Mucosa of rectum (tissue), 2 donors: ENCODE data around the gene RGS12.
"Not testable (repeated sequence)": the region's sequence is repeated elsewhere in the genome, so short reads cannot be mapped to it uniquely, and the experiment has no call there.

Experiments used
- H3K27ac ChIP-seq, 2 donors: one replicate each; pipeline ENCODE4 v1.7.0; 2013; ENCODE audit warnings: inconsistent platforms in 2 of 2, low read depth in 2 of 2, low read length in 2 of 2
- H3K27me3 ChIP-seq, 2 donors: one replicate each; pipeline ENCODE4 v1.7.0; 2013; ENCODE audit warnings: low read length in 2 of 2; ENCODE audit not compliant: control insufficient read depth in 2 of 2, insufficient read depth in 2 of 2
- H3K36me3 ChIP-seq, 2 donors: one replicate each; pipeline ENCODE4 v1.7.0; 2013; ENCODE audit warnings: low read length in 2 of 2; ENCODE audit not compliant: control insufficient read depth in 2 of 2, insufficient read depth in 2 of 2
- H3K4me1 ChIP-seq, 2 donors: one replicate each; pipeline ENCODE4 v1.7.0; 2013; ENCODE audit warnings: low read length in 2 of 2, mild to moderate bottlenecking in 1 of 2; ENCODE audit not compliant: control insufficient read depth in 2 of 2, insufficient read depth in 2 of 2
- H3K4me3 ChIP-seq, 2 donors: one replicate each; pipeline ENCODE4 v1.7.0; 2013; ENCODE audit warnings: low read length in 2 of 2
- H3K9ac ChIP-seq, 2 donors: one replicate each; pipeline ENCODE4 v1.7.0; 2013; ENCODE audit warnings: low read length in 2 of 2, low read depth in 1 of 2, mild to moderate bottlenecking in 1 of 2
- H3K9me3 ChIP-seq, 2 donors: one replicate each; pipeline ENCODE4 v1.7.0; 2013; ENCODE audit warnings: low read length in 2 of 2; ENCODE audit not compliant: control insufficient read depth in 2 of 2
- donor health status: healthy.
- donor health status: Normal muscosa, but diverticular disease.

RGS12 gene

GRCh38 chr4:3300882-3301281, 8.1 kb downstream of the RGS12 start:
- H3K9me3 ChIP-seq, H3K36me3 ChIP-seq, H3K27me3 ChIP-seq, H3K9ac ChIP-seq, H3K27ac ChIP-seq, H3K4me3 ChIP-seq, H3K4me1 ChIP-seq: not testable (repeated sequence)

- Histone ChIP-seq H3K4me3 (no peak overlapping the region), H3K27ac (no peak overlapping the region), H3K9me3 (no peaks in the 10 kb centered on the region), H3K4me1 (peaks cover 3 to 9% of the 10 kb centered on the region in 2 donors), H3K27me3 (no peaks in the 10 kb centered on the region), H3K36me3 (no peaks in the 10 kb centered on the region), H3K9ac (no peak overlapping the region)
Observed at GRCh38 chr4:3301450-3302172, 8.8 kb downstream of the RGS12 start.

- Histone ChIP-seq H3K27me3 (no peaks in the 10 kb centered on the region), H3K36me3 (no peaks in the 10 kb centered on the region), H3K27ac (no peak overlapping the region), H3K4me3 (no peak overlapping the region), H3K4me1 (peaks cover 3 to 9% of the 10 kb centered on the region in 2 donors), H3K9me3 (no peaks in the 10 kb centered on the region), H3K9ac (no peak overlapping the region)
Observed at GRCh38 chr4:3302173-3302785, 9.5 kb downstream of the RGS12 start.

GRCh38 chr4:3302786-3303564, 10.2 kb downstream of the RGS12 start:
- Histone ChIP-seq H3K4me3 (no peak overlapping the region), H3K4me1 (peaks cover 3 to 9% of the 10 kb centered on the region in 2 donors), H3K9ac (no peak overlapping the region), H3K36me3 (no peaks in the 10 kb centered on the region), H3K27ac (no peak overlapping the region), H3K9me3 (no peaks in the 10 kb centered on the region), H3K27me3 (no peaks in the 10 kb centered on the region)

- Histone ChIP-seq H3K9me3 (no peaks in the 10 kb centered on the region), H3K36me3 (no peaks in the 10 kb centered on the region), H3K27ac (no peak overlapping the region), H3K4me3 (no peak overlapping the region), H3K27me3 (no peaks in the 10 kb centered on the region), H3K9ac (no peak overlapping the region), H3K4me1 (peaks cover 3 to 9% of the 10 kb centered on the region in 2 donors)
Observed at GRCh38 chr4:3303565-3303824, 10.7 kb downstream of the RGS12 start.

GRCh38 chr4:3303923-3304710, 11.3 kb downstream of the RGS12 start:
- Histone ChIP-seq H3K27ac (no peak overlapping the region), H3K27me3 (no peaks in the 10 kb centered on the region), H3K9ac (no peak overlapping the region), H3K36me3 (no peaks in the 10 kb centered on the region), H3K9me3 (no peaks in the 10 kb centered on the region), H3K4me1 (peaks cover 3 to 9% of the 10 kb centered on the region in 2 donors), H3K4me3 (peak overlapping the region in 1 of 2 donors; percentile 43)

- Histone ChIP-seq H3K27ac (peak overlapping the region in 1 of 2 donors; percentile 24), H3K9ac (no peak overlapping the region), H3K4me3 (peak overlapping the region in 1 of 2 donors; percentile 43), H3K27me3 (no peaks in the 10 kb centered on the region), H3K9me3 (no peaks in the 10 kb centered on the region), H3K4me1 (peaks cover 3 to 9% of the 10 kb centered on the region in 2 donors), H3K36me3 (no peaks in the 10 kb centered on the region)
Observed at GRCh38 chr4:3304831-3305609, 12.2 kb downstream of the RGS12 start.

- Histone ChIP-seq H3K9me3 (no peaks in the 10 kb centered on the region), H3K27ac (peak overlapping the region in 1 of 2 donors; percentile 24), H3K36me3 (no peaks in the 10 kb centered on the region), H3K4me1 (peaks cover 3 to 9% of the 10 kb centered on the region in 2 donors), H3K4me3 (no peak overlapping the region), H3K9ac (no peak overlapping the region), H3K27me3 (no peaks in the 10 kb centered on the region)
Observed at GRCh38 chr4:3305610-3306371, 13.0 kb downstream of the RGS12 start.

GRCh38 chr4:3306450-3306849, 13.6 kb downstream of the RGS12 start:
- Histone ChIP-seq H3K4me1 (peaks cover 8 to 9% of the 10 kb centered on the region in 2 donors), H3K27ac (no peak overlapping the region), H3K4me3 (no peak overlapping the region), H3K36me3 (no peaks in the 10 kb centered on the region), H3K9me3 (no peaks in the 10 kb centered on the region), H3K9ac (no peak overlapping the region), H3K27me3 (no peaks in the 10 kb centered on the region)
